ENCODE results near the gene MEIS1.

DNA sequence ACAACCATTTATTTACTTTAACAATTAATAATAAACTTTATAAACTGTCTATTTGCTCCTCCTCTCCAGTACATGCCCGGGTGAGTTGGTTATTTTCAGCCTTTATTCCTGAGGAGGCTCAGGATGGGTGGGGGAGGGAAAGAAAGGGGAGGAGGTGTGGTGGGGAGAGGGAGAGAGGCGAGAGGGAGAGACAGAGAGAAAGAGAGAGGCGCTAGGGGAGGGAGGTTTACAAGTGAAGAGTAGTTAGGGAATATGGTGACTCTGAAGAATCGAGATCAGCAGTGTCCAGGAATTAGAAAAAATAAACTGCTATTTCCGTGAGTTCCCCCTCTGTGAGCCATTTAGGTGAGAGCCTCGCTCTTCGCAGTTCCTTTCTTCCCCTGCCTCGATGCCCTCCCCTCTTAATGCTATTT is 138.9 kb downstream of the MEIS1 start:
- TF ChIP-seq, protein P1, sequence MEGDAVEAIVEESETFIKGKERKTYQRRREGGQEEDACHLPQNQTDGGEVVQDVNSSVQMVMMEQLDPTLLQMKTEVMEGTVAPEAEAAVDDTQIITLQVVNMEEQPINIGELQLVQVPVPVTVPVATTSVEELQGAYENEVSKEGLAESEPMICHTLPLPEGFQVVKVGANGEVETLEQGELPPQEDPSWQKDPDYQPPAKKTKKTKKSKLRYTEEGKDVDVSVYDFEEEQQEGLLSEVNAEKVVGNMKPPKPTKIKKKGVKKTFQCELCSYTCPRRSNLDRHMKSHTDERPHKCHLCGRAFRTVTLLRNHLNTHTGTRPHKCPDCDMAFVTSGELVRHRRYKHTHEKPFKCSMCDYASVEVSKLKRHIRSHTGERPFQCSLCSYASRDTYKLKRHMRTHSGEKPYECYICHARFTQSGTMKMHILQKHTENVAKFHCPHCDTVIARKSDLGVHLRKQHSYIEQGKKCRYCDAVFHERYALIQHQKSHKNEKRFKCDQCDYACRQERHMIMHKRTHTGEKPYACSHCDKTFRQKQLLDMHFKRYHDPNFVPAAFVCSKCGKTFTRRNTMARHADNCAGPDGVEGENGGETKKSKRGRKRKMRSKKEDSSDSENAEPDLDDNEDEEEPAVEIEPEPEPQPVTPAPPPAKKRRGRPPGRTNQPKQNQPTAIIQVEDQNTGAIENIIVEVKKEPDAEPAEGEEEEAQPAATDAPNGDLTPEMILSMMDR (IDR thresholded peaks at IDR 0.05), result no peak
- TF ChIP-seq POLR2A (IDR thresholded peaks at IDR 0.05), result no peak
